ENCODE results near the gene TEX13B.

GRCh38 chrX:108001218-108001814 is 19.1 kb upstream of the TEX13B start:
- TF ChIP-seq, protein P1, sequence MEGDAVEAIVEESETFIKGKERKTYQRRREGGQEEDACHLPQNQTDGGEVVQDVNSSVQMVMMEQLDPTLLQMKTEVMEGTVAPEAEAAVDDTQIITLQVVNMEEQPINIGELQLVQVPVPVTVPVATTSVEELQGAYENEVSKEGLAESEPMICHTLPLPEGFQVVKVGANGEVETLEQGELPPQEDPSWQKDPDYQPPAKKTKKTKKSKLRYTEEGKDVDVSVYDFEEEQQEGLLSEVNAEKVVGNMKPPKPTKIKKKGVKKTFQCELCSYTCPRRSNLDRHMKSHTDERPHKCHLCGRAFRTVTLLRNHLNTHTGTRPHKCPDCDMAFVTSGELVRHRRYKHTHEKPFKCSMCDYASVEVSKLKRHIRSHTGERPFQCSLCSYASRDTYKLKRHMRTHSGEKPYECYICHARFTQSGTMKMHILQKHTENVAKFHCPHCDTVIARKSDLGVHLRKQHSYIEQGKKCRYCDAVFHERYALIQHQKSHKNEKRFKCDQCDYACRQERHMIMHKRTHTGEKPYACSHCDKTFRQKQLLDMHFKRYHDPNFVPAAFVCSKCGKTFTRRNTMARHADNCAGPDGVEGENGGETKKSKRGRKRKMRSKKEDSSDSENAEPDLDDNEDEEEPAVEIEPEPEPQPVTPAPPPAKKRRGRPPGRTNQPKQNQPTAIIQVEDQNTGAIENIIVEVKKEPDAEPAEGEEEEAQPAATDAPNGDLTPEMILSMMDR (IDR thresholded peaks at IDR 0.05 in 2 of 3, conservative IDR thresholded peaks at IDR 0.05 in 1 of 3; ENCODE audit: borderline replicate concordance in 1 of 3, insufficient read depth in 1 of 3, low read depth in 2 of 3, low read length in 2 of 3), result peak; percentile 26 to 63 (median 61); a peak in 5 of 6 replicates
- TF ChIP-seq, protein P2, sequence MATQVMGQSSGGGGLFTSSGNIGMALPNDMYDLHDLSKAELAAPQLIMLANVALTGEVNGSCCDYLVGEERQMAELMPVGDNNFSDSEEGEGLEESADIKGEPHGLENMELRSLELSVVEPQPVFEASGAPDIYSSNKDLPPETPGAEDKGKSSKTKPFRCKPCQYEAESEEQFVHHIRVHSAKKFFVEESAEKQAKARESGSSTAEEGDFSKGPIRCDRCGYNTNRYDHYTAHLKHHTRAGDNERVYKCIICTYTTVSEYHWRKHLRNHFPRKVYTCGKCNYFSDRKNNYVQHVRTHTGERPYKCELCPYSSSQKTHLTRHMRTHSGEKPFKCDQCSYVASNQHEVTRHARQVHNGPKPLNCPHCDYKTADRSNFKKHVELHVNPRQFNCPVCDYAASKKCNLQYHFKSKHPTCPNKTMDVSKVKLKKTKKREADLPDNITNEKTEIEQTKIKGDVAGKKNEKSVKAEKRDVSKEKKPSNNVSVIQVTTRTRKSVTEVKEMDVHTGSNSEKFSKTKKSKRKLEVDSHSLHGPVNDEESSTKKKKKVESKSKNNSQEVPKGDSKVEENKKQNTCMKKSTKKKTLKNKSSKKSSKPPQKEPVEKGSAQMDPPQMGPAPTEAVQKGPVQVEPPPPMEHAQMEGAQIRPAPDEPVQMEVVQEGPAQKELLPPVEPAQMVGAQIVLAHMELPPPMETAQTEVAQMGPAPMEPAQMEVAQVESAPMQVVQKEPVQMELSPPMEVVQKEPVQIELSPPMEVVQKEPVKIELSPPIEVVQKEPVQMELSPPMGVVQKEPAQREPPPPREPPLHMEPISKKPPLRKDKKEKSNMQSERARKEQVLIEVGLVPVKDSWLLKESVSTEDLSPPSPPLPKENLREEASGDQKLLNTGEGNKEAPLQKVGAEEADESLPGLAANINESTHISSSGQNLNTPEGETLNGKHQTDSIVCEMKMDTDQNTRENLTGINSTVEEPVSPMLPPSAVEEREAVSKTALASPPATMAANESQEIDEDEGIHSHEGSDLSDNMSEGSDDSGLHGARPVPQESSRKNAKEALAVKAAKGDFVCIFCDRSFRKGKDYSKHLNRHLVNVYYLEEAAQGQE (IDR thresholded peaks at IDR 0.05; ENCODE audit: low read depth), result no peak
- TF ChIP-seq EGR1 (IDR thresholded peaks at IDR 0.05; ENCODE audit: low read depth) (no peak), ZBTB33 (IDR thresholded peaks at IDR 0.05; ENCODE audit: extremely low read depth, insufficient replicate concordance, low read length) (no peak), EZH2phosphoT487 (IDR thresholded peaks at IDR 0.05; ENCODE audit: borderline replicate concordance) (no peak), ZNF274 (IDR thresholded peaks at IDR 0.05; ENCODE audit: low read depth, low read length) (no peak), TCF7L2 (IDR thresholded peaks at IDR 0.05; ENCODE audit: borderline replicate concordance, extremely low read depth, insufficient read depth, insufficient read length) (no peak), POLR2AphosphoS5 (IDR thresholded peaks at IDR 0.05; ENCODE audit: low read depth, low read length) (no peak), POLR2A (IDR thresholded peaks at IDR 0.05; ENCODE audit: borderline replicate concordance, extremely low read depth, insufficient read depth, insufficient read length) (no peak), JUND (IDR thresholded peaks at IDR 0.05) (no peak), ELF1 (IDR thresholded peaks at IDR 0.05; ENCODE audit: borderline replicate concordance, low read depth) (no peak), EZH2 (IDR thresholded peaks at IDR 0.05) (no peak), YY1 (IDR thresholded peaks at IDR 0.05; ENCODE audit: extremely low read depth, insufficient replicate concordance, low read depth, low read length) (no peak)
- TF ChIP-seq, protein P3, sequence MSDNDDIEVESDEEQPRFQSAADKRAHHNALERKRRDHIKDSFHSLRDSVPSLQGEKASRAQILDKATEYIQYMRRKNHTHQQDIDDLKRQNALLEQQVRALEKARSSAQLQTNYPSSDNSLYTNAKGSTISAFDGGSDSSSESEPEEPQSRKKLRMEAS (IDR thresholded peaks at IDR 0.05), result no peak
